HG03439 (cell line): ENCODE results near the gene GMPPA.

ENCODE experiments used
- ATAC-seq: cut with Tn5 transposase; IDR thresholded peaks from one replicate; pipeline ENCODE4 v1.9.1; 2021; ENCODE audit warnings: mild to moderate bottlenecking, moderate library complexity; ENCODE audit not compliant: unreplicated experiment

The GMPPA gene

DNA sequence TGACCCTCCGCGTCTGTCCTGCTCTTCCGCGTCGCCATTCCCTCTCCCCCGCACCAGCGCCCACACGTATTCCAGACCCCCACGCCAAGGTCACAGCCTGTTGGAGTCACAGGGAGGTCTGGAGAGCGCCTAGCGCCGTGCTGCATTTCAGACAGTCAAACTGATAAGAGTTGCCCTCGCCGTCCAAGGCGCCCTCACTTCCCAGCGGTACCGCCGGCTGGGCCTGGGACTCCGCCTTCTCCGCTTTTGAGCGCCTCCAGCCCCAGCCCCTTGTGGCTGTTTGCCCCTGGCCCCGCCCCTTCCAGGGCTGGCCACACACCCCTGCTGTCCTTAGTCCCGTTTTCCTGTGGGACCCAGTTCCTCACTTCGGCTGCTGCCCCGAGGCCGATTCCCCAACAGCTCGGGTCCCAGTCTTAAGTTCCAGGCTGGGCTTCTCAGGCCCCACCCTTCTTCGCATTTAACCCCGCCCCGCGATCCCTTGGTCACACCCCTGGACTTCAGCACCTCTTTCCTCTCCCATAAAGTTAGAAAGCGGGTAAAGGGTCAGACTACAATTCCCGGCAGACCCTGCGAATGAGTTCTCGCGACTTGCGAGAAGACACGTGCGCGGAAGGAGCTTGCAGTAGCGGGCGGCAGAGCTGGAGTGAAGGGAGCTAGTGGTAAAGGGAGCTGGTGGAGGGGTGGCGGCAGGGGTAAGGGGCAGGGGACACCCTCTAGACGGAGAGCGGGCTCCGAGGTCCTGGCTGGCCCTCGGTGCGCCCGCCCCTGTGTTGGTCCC is at the start of gene GMPPA:
Gene GMPPA (plus strand): TSS at position 612 of the 778 bp plus-strand sequence. CDS start 1,085 bp downstream, outside the sequence.
- peak; percentile 95 for ATAC-seq

DNA sequence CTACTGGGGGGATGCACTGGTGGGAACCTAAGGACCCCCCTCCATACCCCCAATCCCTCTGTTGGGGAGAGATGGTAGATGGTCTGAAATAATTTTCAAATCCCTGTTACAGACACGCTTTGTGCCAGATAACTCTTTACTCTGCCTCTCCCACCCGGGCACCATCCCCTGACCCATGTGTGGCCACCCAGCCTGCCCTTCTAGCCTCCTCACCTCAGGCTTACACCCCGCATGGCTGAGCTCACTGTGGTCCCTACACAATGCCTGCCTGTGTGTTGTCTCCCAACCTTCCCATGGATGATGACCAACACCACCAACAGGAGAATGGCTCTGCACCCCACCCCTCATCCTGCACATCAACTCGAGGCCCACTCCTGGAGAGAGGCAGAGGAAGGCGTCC is 49.1 kb upstream of the GMPPA start:
- ATAC-seq = no peak

DNA sequence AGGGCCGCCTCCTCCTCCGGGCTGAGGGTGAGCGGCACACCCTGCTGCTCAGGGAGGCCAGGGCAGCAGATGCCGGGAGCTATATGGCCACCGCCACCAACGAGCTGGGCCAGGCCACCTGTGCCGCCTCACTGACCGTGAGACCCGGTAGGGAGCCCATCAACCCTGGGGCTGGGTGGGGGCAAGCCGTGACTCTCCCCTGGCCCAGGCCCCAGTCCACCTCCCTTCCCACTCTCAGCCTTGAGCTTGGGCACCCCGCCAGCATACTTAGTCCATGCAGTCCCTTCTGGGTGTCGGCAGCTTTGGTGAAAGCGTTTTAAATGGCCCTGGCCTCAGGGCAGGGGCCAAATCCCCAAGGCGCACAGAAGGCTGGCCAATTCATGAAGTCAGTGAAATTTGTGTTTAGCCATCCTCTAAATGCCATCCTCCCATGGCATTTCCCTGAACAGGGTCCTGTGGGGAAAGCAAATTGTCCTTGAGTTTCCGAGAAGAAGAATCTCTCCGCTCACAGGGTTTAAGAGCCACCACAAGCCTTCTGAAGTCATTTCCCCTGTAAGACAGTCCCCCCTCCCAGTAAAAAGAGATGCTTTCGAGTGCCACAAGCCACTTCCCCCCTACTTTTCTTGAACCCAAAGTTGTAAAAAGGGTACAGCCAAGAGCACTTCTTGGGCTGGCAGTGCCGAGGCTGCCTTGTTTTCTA is 46.9 kb upstream of the GMPPA start:
- ATAC-seq = no peak

DNA sequence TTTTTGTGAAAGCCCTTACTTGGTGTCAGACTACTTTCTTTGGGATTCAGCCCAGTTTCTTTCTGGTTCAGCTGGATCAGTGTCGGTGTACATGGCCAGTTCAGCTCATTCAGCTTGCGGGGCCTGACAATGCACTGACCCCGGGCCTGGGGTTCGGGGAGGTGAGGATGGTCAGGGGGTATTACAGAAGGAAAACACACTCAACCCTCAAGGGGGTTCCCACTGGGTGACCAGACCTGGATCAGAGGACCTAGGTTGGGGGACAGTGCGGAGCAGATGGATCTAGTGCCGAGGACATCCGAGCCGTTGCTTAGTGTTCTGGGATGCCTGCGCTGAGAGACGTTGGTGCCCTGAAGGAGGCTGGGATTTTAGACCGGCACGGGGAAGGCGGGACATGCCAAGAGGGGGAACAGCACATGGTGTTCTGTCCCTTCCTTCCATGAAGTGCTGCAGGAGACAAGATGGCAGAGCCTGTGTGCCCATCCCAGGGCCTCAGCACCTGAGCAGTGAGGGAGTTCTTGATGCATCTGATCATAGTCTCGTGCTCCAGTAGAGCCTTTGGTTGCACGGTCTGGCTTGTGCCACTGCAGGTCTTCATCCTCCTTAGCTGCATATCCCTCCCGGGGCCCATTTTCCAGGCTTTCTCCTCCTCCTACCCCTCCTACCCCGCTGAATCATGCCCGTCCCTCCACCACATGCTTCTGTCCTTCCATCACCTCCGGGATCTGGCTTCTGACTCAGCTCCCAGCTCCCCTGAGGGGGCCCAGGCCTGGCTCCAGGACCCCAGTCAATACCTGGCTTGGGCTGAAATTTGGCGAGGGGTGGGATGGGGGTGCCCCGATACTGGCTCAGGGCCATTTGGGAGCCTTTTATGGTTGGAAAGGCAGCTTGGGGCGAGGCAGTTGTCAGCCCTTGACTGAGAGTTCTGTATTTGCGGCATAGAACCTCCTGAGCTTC is 46.1 kb upstream of the GMPPA start:
- ATAC-seq = no peak

DNA sequence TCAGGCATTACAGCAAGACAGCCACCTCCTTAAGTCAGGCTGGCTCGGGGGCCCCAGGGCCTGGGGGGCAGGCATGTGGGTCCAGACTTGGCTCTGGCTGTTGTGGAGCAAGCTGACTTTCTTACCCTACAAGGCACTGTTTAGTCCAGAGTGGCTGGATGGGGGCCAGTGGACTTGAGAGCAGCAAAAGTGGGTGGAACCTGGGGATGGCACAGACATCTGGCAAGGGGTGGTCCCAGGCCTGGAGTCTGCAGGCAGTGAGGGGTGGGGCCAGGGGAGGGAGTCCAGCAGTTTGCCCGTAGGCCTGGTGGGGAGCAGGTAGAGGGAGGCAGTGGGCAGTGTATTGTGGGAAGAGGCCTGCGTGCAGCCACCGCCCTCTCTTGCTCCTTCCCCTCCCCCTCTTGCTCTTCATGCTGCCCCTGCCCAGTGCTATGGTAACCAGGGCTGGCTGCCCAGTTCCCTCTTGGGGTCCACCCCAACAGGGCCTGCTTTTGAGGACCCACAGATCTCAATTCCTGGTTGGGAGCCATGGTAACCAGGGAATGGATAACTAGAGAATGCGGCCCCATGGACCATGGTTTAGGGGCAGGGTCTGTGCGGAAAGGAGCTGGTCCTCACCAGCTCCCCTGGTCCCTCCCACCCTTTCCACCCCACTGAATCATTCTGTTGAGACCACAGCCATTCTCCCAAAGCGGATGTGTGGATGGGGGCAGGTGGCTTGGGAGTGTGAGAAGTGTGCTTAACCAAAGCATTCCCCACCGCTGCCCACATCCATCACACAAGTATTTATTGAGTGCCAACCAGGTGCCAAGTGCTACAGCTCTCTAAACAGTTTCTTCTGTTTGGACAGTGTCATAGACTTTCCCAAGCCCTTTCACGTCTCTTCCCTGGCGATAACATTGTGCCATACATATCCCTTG is 44.8 kb upstream of the GMPPA start:
- ATAC-seq = no peak

DNA sequence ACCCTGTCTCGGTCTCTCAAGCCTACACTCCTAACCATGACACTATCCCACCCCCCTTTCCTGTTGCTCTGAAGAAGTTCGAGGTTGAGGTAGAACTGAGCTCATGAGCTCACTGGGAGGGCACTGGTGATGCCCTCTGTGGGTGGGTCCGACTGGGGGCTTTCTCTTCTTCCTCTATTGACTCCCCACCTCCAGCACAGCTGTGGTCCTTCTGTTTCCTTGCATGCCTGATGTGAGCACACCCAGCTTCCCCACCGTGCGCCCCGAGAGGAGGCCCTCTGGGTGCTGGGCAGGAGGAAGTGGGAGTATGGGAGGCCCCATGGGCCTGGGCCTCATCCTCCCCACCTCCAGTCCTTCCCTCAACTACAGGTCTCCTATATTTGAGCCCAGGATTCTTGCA is 43.1 kb upstream of the GMPPA start:
- no peak for ATAC-seq

DNA sequence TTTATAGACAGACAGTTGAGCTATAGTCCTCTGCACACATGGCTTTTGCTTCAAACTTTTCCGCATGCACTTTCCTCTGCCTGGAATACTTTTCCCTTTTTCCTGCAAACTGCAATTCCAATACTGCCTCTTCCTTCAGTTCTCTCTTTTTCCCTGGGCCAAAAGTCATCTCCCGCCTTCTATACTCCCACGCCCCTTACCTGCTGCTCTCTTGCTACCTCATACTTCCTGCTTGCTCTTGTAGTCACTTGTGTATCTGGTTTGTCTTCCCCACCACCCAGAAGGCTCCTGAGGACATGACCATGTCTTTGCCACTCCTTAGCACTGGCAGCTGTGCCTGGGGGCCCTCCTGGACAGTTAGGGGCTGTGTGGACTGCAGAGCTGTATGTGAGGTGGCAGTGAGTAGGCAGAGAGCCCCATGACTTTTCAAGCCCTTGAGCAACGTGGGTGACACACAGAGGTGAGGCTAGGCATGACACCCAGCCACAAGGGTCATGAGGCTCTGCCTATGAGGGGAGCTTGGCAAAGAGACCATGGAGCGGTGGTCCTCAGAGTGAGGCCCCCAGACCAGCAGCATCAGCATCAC is 40.8 kb upstream of the GMPPA start:
- no peak for ATAC-seq

DNA sequence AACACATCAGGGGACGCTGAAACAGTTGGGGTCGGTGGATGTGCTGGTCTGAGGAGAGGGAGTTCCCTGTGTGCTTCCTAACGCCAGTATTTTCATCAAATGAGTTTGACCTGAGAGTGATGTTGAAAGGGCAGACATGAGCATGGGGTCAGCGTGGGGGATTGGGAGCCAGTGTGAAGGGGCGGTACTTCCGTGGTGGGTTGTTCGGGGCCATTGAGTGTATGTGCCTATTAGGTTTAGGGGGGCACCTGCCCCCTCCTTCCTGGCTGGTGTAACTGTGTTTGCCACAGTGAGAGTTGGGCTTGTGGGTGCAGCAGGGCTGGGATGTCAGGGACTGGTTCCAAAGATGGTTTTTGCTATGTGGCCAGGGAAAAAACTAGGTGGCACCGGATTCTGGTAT is 39.7 kb upstream of the GMPPA start:
- ATAC-seq = no peak

DNA sequence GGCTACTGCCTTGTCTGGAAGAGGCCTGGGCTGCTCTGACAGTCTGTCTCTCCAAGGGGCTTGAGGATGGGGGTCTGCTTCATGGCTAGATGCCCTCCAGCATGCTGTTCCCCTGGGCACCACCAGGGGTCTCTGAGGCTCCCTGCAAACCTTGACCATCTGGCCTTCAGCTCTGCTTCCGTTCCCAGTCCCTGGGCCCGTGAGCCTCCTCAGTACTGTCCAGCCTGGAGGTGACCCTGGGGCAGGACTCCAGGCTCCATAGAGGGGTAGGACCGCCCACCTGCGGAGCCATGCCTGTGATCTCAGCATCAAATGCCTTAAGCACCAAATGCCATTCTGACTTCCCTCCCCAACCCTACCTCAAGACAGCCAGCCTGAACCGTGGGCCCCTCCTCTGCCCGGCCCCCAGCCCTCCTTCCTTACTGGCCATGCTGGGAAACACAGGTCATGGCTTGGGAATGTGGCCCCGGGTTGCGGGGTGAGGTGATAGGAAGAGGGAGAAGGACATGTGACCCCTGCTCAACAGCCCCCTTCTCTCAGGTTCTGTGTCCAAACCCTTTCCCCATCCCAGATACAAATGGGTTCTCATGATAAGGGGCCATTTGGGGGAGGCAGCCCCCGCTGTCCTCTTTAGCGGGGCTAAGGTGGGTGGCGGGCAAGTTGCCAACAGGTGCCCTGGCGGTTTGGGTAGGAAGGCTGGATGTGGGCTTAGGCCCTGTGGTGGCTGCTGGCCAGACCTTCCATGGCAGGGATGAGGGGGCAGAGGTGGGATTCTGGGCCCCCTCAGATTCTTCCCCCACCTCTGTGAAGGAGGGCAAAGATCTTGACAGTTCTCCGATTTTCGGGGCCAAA is 39.0 kb upstream of the GMPPA start:
- peak; percentile 67 for ATAC-seq

DNA sequence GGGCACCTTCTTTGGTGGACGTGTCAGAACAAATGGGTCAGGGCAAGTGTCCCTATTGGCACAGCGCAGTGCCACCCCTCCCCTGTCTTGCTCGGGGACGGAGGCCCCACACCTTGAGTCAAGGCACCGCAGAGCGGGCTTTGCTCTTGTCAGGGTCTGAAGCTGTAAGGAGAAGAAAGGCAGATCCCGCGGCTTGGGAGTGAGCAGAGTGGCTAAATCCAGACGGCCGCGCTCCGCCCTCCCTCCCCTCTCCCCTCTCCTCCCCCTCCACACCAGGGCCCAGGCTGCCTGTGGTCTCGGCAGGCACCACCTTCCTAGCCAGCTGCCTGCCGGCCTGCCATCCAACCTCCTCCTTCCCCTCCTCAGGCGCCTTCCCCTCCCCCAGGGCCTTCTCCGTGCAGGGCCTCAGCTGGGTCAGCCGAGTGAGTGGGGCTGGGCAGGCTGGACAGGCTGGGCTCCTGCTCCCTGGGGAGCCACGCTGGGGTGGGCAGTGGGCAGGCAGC is 38.2 kb upstream of the GMPPA start:
- ATAC-seq = no peak

DNA sequence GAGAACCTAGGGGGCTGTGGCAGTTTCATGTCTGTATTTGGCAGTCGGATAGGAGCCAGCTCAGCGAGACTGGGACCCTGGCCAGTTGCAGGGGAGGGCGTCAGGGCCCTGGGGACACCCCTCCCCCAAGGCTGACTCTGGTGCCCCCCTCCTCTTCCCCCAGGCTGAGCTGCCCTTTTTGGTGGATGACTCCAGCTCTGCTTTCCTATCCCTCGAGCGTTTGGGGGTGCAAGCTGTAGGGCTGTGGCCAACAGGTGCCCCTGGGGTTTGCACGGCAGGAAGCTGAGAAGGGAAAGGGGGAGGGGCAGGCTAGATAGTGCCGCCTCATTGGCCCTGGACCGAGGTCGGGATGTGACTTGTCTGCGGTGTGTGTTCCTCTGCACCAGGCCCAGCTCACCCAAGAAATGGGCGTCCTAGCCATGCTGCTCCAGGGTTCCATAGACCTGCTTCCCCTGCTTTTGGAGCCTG is 37.6 kb upstream of the GMPPA start:
- no peak for ATAC-seq

DNA sequence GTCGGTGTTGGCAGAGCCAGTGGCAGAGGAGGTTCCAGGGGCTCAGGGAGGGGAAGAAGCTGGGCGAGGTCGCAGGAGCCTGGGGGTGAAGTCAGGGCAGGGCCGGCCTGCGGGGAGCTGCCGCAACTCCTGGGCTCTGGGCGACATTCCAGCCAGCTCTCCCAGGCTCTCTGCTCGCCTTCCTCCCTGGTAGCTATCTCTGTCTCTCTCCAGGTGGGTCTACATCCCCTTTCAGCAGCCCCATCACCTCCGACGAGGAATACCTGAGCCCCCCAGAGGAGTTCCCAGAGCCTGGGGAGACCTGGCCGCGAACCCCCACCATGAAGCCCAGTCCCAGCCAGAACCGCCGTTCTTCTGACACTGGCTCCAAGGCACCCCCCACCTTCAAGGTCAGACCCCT is 37.0 kb upstream of the GMPPA start:
- no peak for ATAC-seq

DNA sequence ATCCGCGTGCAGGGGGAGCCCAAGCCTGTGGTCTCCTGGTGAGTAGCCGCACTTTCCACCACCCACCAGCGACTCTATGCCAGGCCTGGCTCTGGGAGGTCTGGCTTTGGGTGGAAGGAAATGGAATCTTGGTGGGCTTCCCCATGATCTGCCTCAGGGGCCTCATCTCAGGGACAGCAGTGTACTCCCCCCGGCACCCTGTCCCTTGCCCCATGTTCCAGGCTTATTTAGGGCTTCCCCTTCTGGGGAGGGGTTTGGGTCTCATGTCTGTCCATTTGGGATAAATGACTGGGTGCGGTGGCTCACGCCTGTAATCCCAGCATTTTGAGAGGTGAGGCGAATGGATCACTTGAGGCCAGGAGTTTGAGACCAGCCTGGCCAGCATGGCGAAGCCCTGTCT is 36.3 kb upstream of the GMPPA start:
- no peak for ATAC-seq

DNA sequence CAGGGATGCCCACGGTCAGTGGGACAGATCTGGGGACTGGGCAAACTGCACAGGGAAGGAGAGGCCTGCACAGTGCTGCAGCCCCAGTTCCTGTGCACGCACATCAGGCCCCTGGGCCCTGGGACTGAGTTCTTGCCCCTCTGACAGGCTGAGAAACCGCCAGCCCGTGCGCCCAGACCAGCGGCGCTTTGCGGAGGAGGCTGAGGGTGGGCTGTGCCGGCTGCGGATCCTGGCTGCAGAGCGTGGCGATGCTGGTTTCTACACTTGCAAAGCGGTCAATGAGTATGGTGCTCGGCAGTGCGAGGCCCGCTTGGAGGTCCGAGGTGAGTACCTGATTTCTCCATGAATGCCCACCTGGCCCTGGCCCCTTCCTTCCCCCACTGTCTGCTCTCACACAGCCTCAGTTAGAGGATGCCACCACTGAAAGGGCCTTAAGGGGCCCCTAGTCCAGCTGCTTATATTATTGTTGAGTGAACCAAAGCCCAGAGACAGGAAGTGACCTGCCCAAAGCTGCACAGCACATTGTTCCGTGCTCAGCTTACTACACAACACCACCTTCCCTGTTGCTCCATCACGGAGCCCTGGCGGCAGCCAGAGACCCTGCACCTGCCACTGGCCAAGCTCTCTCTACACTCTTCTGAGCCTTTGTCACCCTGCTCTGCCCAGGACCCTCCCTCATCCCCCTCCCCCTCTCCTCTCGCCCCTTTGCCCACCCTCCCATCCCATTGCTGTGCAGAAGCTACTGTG is 34.2 kb upstream of the GMPPA start:
- no peak for ATAC-seq

DNA sequence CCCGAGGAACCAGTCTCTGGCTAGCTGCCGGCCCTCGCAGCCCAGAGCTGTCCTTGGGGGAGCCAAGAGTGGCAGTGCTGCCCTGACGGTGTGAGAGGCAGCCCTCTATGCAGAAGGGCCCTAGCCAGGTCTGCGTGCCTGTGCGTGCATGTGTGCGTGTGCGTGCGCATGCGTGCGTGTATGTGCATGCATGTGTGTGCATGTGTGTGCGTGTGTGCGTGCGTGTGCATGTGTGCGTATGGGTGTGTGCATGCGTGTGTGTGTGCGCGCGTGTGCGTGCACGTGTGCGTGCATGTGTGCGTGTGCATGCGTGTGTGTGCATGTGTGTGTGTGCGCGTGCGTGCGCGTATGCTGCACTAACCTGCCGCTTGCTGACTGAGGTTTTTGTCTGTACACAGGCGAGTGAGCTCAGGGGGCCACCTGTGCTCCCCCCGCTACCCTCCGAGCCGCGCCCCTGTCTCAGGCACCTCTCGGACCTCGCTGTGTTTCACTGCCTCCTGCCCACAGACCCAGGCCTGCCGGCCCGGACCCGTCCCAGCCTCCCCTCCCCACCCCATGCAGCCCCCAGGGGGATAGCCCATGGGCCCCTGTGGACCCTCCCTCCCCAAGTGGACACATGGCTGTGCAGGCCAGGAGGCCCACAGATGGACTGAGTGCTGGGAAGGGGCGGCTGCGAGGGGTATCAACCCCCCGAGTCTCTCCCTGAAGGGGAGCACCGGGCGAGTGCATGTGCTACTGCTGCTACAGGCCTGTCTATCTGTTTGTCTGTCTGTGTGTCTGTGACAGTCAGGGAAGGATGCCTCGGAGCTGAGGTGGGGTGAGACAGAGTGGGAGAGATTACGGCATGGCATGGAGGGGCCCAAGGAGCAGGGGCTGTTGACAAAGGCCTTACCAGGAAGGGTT is 32.8 kb upstream of the GMPPA start:
- ATAC-seq = no peak

DNA sequence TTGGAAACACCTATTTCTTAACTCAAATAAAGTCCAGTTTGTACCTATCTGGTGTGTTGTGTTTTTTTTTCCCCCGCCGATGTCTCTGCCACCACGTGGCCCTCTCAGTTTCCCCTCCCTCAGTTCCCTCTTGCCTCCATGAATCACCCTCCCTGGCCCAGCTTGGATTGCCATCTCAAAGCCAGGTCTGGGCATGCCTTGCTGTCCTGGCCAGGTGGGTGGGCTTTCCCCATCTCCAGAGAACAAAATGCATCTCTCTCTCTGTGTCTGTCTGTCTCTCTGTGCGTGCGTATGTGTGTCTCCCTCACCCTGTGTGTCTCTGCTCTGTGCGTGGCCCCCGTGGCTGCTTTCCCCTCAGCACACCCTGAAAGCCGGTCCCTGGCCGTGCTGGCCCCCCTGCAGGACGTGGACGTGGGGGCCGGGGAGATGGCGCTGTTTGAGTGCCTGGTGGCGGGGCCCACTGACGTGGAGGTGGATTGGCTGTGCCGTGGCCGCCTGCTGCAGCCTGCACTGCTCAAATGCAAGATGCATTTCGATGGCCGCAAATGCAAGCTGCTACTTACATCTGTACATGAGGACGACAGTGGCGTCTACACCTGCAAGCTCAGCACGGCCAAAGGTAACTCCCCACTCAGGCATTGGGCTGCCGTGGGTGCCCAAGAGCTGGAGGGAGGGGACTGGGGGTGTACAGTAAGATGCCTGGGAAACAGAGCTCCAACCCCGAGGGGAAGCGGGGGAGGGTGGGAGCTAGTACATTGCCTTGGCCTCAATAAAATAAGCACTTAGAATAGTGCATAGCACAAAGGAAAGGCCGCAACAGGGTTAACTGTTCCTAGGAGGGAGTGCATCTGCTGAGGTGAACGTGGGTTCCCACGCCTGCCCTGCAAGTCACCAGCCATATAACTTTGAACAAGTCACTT is 31.6 kb upstream of the GMPPA start:
- ATAC-seq = no peak
